IMR-90 (cell line): ENCODE results near the gene PP2D1. TPM values are rescaled to one million over a fixed set of nuclear protein-coding genes. Genes with fewer than 3 reads are reported as not detected.

Experiments
- ATAC-seq: fragments of 200-7000 bp; cut with Tn5 transposase; 2 replicates; pipeline ENCODE4 v1.9.1; 2020; ENCODE audit warnings: low read depth, mild to moderate bottlenecking, moderate library complexity
- BruUV-seq: library from RNA; stranded (reverse); fragments of 400-500 nt; replicated peaks from 2 replicates; lab custom pipeline; 2021; lab: Mats Ljungman, UMichigan
- CTCF ChIA-PET: fragments of 300-600 bp; formaldehyde crosslinking; extraction: SDS; loops from one replicate; lab custom pipeline; 2021; ENCODE audit warnings: antibody characterized with exemption; lab: Yijun Ruan, JAX
- POLR2A ChIA-PET: fragments of 300-600 bp; sonication (Branson Sonifier 250); formaldehyde crosslinking; loops from one replicate; lab custom pipeline; 2022; ENCODE audit warnings: antibody characterized with exemption; ENCODE audit not compliant: unreplicated experiment; lab: Charles Lee
- DNase-seq: peaks from one replicate; pipeline ENCODE4 v3.0.0; 2013
- H2AFZ ChIP-seq: replicated peaks from 2 replicates; pipeline ENCODE3; 2013; ENCODE audit warnings: low read length, mild to moderate bottlenecking; ENCODE audit not compliant: poor library complexity
- H2AK5ac ChIP-seq: 2 replicates; pipeline ENCODE4 v1.6.1; 2013; ENCODE audit warnings: low read depth, low read length, inconsistent platforms
- H2AK9ac ChIP-seq: replicated peaks from 2 replicates; pipeline ENCODE3; 2013; ENCODE audit warnings: mild to moderate bottlenecking, low read depth, low read length, moderate library complexity; ENCODE audit not compliant: poor library complexity
- H2BK120ac ChIP-seq: 2 replicates; pipeline ENCODE4 v1.6.1; 2013; ENCODE audit warnings: low read depth, low read length, inconsistent platforms
- H2BK15ac ChIP-seq: 3 replicates; pipeline ENCODE4 v1.6.1; 2013; ENCODE audit warnings: low read depth, low read length, inconsistent platforms
- H2BK20ac ChIP-seq: 2 replicates; pipeline ENCODE4 v1.6.1; 2013; ENCODE audit warnings: low read depth, mild to moderate bottlenecking, inconsistent platforms, low read length, moderate library complexity
- H2BK5ac ChIP-seq: 2 replicates; pipeline ENCODE4 v1.6.1; 2013; ENCODE audit warnings: mild to moderate bottlenecking, low read depth, low read length, inconsistent platforms; ENCODE audit not compliant: poor library complexity, severe bottlenecking
- H3K14ac ChIP-seq: replicated peaks from 2 replicates; pipeline ENCODE4 v1.6.1; 2013; ENCODE audit warnings: low read depth, low read length, inconsistent platforms
- H3K18ac ChIP-seq: 2 replicates; pipeline ENCODE4 v1.6.1; 2013; ENCODE audit warnings: low read depth, low read length, control low read depth
- H3K23ac ChIP-seq: 2 replicates; pipeline ENCODE4 v1.6.1; 2013; ENCODE audit warnings: low read depth, low read length, inconsistent platforms
- H3K27ac ChIP-seq: 2 replicates; pipeline ENCODE4 v1.5.1; 2013; ENCODE audit warnings: mild to moderate bottlenecking, control low read depth, low read length; ENCODE audit not compliant: insufficient read depth
- H3K27me3 ChIP-seq: 2 replicates; pipeline ENCODE4 v1.6.1; 2013; ENCODE audit warnings: low read length; ENCODE audit not compliant: control insufficient read depth, insufficient read depth
- H3K36me3 ChIP-seq: 2 replicates; pipeline ENCODE4 v1.6.1; 2013; ENCODE audit warnings: low read length, mixed read lengths; ENCODE audit not compliant: control insufficient read depth, insufficient read depth
- H3K4ac ChIP-seq: 2 replicates; pipeline ENCODE4 v1.6.1; 2013; ENCODE audit warnings: low read depth, low read length, inconsistent platforms
- H3K4me1 ChIP-seq: 2 replicates; pipeline ENCODE4 v1.6.1; 2013; ENCODE audit warnings: low read length, mixed read lengths; ENCODE audit not compliant: control insufficient read depth, insufficient read depth
- H3K4me2 ChIP-seq: 2 replicates; pipeline ENCODE4 v1.6.1; 2013; ENCODE audit warnings: low read depth, mild to moderate bottlenecking, control low read depth, low read length, moderate library complexity
- H3K4me3 ChIP-seq: 2 replicates; pipeline ENCODE4 v1.5.1; 2013; ENCODE audit warnings: low read depth, mild to moderate bottlenecking, control low read depth, low read length, moderate library complexity; ENCODE audit not compliant: insufficient read depth
- H3K56ac ChIP-seq: 2 replicates; pipeline ENCODE4 v1.6.1; 2013; ENCODE audit warnings: low read length, inconsistent platforms; ENCODE audit not compliant: insufficient read depth; ENCODE audit errors: extremely low read depth
- H3K79me1 ChIP-seq, 2 experiments: 2 replicates each; pipeline ENCODE4 v1.6.1; 2013; ENCODE audit warnings: low read length in 2 of 2, inconsistent platforms in 1 of 2, low read depth in 1 of 2
- H3K9ac ChIP-seq: 2 replicates; pipeline ENCODE4 v1.6.1; 2013; ENCODE audit warnings: low read depth, low read length, control low read depth
- H3K9me1 ChIP-seq: 2 replicates; pipeline ENCODE4 v1.6.1; 2013; ENCODE audit warnings: low read length, inconsistent platforms; ENCODE audit not compliant: insufficient read depth
- H3K9me3 ChIP-seq: 2 replicates; pipeline ENCODE4 v1.6.1; 2013; ENCODE audit warnings: low read length; ENCODE audit not compliant: control insufficient read depth, insufficient read depth
- H4K20me1 ChIP-seq: 2 replicates; pipeline ENCODE4 v1.6.1; 2013; ENCODE audit warnings: low read length, inconsistent platforms; ENCODE audit not compliant: insufficient read depth
- H4K5ac ChIP-seq: 2 replicates; pipeline ENCODE4 v1.6.1; 2013; ENCODE audit warnings: mild to moderate bottlenecking, low read depth, low read length, control low read depth
- H4K8ac ChIP-seq, 2 experiments: 2 replicates each; pipeline ENCODE4 v1.6.1; 2013; ENCODE audit warnings: low read depth in 2 of 2, low read length in 2 of 2, control low read depth in 1 of 2, inconsistent platforms in 1 of 2
- H4K91ac ChIP-seq: 2 replicates; pipeline ENCODE4 v1.6.1; 2013; ENCODE audit warnings: low read depth, low read length, inconsistent platforms; ENCODE audit not compliant: insufficient read depth
- BHLHE40 ChIP-seq: fragments of 150-350 bp; IDR thresholded peaks from 2 replicates; pipeline ENCODE4 v1.6.1; 2016; ENCODE audit warnings: mild to moderate bottlenecking, low read depth, low read length
- MAFK ChIP-seq: IDR thresholded peaks from 2 replicates; pipeline ENCODE4 v1.6.1; 2012; ENCODE audit warnings: low read depth, low read length, improper control_type of control experiment
- RAD21 ChIP-seq: IDR thresholded peaks from 2 replicates; pipeline ENCODE4 v1.6.1; 2012; ENCODE audit warnings: low read length, improper control_type of control experiment
- WGBS, 2 experiments: methylation state at CpG; one replicate each; pipeline versions ENCODE4 v1.1.5 to v1.1.7; 2013; ENCODE audit warnings: missing lambda C conversion rate in 2 of 2; ENCODE audit not compliant: insufficient read length in 1 of 2; ENCODE audit errors: extremely low coverage in 2 of 2; 5-methylcytosine and 5-hydroxymethylcytosine counted together
- dilution Hi-C: fragments of 300-500 bp; cut with HindIII; formaldehyde crosslinking; loops from one replicate; pipeline ENCODE4 v1.14.3; 2018; ENCODE audit warnings: low sequenced_read_pairs; ENCODE audit not compliant: unreplicated experiment
- in situ Hi-C: fragments of 300-500 bp; cut with MboI; formaldehyde crosslinking; loops from 3 replicates; pipeline ENCODE4 v1.14.3; 2019; ENCODE audit warnings: low sequenced_read_pairs, inconsistent platforms, mixed read lengths
- intact Hi-C: fragments of 100-400 bp; cut with micrococcal nuclease; formaldehyde crosslinking; loops from 2 replicates; pipeline ENCODE4 v1.10.0; 2022
- polyA plus RNA-seq, 3 experiments: library from polyadenylated mRNA; depleted of rRNA; stranded (reverse); fragments of >200 nt; gene quantifications; 2 replicates each; pipeline ENCODE4 v1.2.3, GENCODE V29; 2012; ENCODE audit warnings: low replicate concordance in 1 of 3
- total RNA-seq: library from RNA; depleted of rRNA; stranded (reverse); fragments of >200 nt; gene quantifications from 2 replicates; pipeline ENCODE4 v1.2.3, GENCODE V29; 2012

PP2D1 gene
- total and polyA plus RNA-seq, 2 of the 4 experiments (the other 2 are of a cell fraction): not detected

DNA sequence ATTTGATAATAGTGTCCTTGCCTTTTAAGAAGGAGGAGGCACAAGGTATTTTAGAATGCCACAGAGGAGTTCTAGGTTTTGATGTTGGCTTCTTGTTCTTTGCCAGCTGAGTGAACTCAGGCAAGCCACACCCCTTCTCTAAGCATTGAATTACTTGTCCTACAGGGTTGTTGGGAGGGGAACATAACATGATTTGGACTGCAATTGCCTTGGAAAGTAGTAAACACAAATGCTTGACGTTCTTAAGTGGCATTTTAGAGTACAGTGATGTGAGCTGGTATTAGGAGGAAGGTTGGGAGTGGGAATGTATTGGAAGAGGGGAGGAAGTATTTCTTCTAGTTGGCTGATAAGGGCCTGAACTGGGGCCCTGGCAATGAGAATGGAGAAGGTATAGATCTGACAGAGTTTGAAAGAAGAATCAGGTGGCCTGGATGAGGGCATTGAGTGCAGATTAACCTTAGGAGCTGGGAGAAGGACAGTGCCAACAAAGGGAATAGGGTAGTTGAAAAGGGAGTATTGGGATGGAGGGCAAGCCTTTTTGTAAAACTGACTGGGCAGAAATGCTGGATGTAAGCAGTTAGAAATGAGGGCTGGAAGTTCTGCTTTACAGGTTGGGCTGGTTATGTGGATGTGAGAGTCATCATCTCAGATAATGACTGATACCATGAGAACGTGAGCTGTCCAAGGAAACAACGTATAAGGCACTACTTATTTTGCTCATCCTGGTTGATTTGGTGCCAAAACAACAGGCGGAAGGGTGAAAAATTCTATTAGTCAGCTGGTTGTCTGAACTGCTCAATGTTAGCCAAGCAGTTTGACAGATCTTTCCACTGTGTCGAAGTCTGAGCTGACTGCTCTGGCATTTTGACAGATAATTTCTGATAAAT, 44.9 kb upstream of the PP2D1 start:
- ChIA-PET POLR2A (no interaction called here), CTCF (interaction anchor here (0.6 kb wide), 1 partner anchor 67 kb away, joined by 4 read pairs; no protein-coding TSS in a partner anchor)
- no TSS peak for BruUV-seq
- Histone ChIP-seq H3K9ac (no peak overlapping the region), H3K79me1 (peaks cover 0 to 5% of the 10 kb centered on the region in 2 experiments; a peak in 2 of 4 replicates), H3K4me3 (no peak overlapping the region), H3K9me3 (no peaks in the 10 kb centered on the region), H3K36me3 (no peaks in the 10 kb centered on the region), H3K23ac (no peak overlapping the region), H2BK5ac (no peak overlapping the region), H2AFZ (peak overlapping the region; percentile 5), H2AK9ac (no peak overlapping the region), H3K4me1 (peaks cover 14% of the 10 kb centered on the region; the same call in 1 of the 2 replicates), H4K91ac (no peak overlapping the region), H4K5ac (no peak overlapping the region), H2BK15ac (no peak overlapping the region), H2AK5ac (no peak overlapping the region), H2BK20ac (no peak overlapping the region), H4K8ac (no peak overlapping the region), H3K27ac (no peak overlapping the region), H3K4me2 (no peak overlapping the region), H3K4ac (no peak overlapping the region), H2BK120ac (no peak overlapping the region), H3K18ac (no peak overlapping the region), H3K9me1 (peaks cover 4% of the 10 kb centered on the region), H3K27me3 (no peaks in the 10 kb centered on the region), H3K14ac (no peak overlapping the region), H4K20me1 (no peaks in the 10 kb centered on the region), H3K56ac (no peak overlapping the region)
- TF ChIP-seq MAFK (peak; percentile 32; the same call in 1 of the 2 replicates), RAD21 (no peak), BHLHE40 (peak; percentile 84)
- in situ Hi-C loops (no loop called here), dilution Hi-C loops (no loop called here), intact Hi-C loops (no loop called here)
- WGBS, 2 experiments: 11% methylated on average over 3 of the region's 5 CpGs; no CpG with 5 or more reads in 1 of the 2 experiments
- DNase-seq (peak; percentile 82), ATAC-seq (peak; percentile 64)
